HG03159 (cell line): ENCODE results near the gene SUMO3.

Experiments used
- ATAC-seq: cut with Tn5 transposase; IDR thresholded peaks from one replicate; pipeline ENCODE4 v1.9.1; 2021; ENCODE audit warnings: mild to moderate bottlenecking, moderate library complexity; ENCODE audit not compliant: unreplicated experiment

Gene SUMO3

DNA sequence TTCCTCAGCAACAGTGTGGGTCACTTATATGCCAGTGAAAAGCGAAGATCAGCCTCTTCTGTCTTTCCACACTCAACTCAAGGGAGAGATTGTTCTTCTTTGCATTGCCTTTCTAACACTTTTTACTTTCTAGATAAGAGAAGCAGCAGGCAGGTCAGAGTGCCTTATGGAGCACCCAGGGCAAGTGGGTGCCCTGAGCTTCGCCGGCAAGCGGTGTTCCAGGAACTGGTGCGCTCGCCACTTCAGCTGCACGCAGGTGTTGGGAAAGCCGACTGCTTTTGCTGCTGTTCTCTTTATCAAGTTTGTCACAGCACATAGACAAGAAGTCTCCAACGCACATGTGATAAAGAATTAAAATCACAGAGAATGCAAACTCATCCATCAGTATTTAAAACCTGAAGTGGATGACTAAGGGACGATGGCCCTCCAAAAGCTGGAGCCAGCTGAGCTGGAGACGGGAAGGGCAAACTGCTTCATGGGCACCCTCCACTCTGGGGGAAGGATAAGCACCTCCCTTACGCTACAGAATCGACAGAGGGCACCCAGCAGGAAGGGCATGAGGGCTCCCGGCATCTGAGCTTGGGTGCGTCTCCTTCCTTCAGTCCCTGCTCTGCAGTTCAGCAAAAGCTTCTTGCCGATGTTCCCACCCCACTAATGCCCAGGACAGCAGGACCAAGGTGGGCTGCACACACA, 36.9 kb downstream of the SUMO3 start:
- no peak for ATAC-seq

GRCh38 chr21:44780137-44780502, 37.7 kb downstream of the SUMO3 start:
- no peak for ATAC-seq

DNA sequence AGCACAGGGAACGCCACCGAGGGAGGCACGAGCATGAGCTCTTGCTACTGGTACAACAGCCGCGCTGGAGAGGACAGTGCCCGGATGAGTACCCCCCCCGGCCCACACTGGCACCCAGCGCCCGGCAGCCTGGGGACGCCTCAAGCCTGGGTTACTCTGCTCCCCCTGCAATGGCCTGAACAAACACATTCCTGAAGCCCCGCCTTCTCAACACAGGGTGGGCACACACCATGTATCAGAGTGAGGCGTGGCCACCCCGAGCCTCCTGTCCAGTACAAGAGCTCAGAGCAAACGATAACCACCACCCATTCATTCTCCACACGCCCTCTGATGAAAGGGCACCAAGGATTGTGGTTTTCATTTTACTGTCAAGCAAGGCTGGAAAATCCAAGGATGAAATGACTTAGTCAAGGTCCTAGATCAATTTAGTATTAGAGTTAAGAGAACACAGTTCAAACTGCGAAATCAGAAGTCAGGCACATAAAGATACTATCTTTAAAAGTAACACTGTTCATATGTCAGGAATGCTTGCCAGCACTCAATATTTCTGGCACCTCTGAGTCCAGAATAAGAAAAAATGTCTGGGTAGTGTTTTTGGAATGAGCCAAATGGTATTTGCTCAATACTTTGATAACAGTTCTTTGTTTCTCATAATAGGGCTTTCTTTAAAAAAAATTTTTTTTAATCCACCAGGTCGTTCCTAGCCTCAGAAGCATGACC, 38.3 kb downstream of the SUMO3 start:
- no peak for ATAC-seq

DNA sequence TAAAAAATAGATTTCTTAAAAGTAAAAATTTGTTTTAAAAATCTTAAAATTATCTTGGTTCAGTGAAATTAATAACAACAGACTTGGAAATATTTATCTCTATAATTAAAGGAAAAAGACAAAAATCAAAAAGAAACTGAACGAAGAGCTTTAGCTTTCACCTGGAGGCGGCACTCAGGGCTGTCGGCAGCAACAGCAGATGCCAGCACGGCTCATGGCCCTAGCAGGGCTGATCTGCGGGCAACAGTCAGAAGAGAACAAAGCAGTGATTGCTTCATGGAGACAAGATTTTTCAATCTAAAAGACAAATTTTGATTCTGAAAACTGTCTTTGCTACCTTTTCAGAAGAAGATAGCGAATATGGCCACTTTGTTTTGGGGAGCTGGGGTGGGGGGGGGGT, 38.9 kb downstream of the SUMO3 start:
- no peak for ATAC-seq

DNA sequence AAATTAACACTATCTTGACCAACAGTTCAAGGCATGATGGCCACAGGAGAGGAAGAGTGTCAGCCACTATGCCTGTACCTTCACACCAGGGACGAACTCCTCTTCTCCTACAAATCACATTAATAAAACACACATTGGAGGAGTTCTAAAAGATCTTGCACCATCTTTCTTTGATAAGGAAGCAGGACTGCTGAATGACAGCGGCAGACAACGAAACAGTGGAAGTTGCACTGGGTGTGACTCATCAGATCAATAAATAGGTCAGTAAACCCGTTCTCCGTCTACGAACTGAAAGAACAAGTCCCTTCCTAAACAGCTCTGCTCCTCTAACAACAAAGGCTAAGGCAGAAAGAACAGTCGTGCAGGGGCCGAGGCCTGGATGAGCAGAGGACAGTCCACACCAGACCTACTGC, 39.4 kb downstream of the SUMO3 start:
- ATAC-seq = no peak

DNA sequence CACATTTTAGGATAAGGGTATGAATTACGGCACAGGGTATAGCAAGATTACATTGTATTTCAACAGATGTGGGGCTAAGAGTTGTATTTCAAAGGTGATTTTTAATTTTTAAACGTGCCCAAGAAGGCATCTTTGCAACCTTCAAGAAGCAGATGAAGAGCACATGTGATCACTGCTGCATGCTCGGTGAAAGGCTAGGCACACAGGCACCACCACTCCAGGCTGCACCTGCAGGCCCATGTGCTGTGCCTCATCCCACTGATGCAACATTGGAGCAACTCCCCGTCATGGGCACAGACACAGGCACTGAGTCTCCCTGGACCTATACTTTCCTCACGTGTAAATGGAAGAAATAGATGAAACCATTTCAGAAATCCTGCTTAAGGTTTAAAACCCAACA, 39.8 kb downstream of the SUMO3 start:
- no peak for ATAC-seq

- no peak for ATAC-seq
These were observed 42.9 kb downstream of the SUMO3 start for GRCh38 chr21:44774972-44775371.

DNA sequence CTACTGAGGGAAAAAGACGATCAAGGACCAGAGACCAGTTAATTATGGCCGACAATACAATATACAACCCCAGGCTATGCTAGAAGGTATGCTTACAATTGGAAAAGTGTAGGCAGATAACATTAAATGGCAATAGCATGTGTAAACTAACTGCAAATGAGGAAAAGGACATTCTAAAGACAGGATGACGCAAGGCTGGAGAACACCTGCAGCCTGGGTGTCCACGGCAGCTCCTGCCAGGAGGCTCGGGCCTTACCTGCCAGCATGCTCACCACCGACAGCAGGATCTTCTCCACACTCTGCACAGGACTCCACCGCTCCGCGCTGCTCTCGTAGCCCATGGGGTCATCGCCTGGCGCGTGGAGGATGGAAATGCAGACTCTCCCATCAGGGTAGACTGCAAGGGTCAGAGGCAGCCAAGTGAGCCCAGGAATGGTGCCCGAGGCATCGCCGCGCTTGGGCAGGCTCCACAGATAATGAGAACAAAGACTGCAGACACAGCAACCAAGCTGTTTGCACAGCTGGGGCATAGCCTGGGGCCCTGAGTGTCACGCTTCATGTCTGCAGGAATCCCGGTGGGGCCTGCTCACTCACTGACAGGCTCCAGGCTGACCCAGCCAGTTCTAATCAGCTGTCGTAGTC, 44.5 kb downstream of the SUMO3 start:
- no peak for ATAC-seq

DNA sequence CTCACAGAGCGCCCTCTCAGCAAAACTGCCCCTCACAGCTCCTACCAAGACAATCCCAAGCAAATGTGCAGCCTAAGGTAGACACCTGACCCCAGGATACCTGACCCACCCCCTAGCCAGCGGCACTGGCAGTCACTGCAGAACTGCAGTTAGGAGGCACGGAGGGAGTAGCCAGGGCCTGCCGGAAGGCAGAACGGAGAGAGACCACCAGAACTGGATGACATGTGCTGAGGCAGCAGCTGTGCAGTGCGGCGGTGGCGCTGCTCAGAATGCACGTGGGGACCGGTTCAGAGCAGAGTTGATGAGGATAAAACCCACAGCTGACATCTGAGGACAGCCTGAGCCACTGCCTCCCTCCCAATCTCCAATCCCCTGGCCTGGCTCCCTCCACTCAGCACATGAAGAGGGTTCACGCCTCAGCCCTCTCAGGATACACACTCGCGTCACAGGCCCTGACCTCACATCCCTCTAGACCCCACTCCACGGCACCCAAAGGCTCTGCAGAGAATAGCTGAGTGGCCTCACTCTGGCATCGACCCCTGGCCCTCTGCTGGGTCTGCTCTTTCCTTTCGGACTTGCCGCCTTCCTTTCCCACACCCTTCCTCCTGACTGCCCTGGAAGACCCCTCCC, 45.9 kb downstream of the SUMO3 start:
- ATAC-seq = no peak

DNA sequence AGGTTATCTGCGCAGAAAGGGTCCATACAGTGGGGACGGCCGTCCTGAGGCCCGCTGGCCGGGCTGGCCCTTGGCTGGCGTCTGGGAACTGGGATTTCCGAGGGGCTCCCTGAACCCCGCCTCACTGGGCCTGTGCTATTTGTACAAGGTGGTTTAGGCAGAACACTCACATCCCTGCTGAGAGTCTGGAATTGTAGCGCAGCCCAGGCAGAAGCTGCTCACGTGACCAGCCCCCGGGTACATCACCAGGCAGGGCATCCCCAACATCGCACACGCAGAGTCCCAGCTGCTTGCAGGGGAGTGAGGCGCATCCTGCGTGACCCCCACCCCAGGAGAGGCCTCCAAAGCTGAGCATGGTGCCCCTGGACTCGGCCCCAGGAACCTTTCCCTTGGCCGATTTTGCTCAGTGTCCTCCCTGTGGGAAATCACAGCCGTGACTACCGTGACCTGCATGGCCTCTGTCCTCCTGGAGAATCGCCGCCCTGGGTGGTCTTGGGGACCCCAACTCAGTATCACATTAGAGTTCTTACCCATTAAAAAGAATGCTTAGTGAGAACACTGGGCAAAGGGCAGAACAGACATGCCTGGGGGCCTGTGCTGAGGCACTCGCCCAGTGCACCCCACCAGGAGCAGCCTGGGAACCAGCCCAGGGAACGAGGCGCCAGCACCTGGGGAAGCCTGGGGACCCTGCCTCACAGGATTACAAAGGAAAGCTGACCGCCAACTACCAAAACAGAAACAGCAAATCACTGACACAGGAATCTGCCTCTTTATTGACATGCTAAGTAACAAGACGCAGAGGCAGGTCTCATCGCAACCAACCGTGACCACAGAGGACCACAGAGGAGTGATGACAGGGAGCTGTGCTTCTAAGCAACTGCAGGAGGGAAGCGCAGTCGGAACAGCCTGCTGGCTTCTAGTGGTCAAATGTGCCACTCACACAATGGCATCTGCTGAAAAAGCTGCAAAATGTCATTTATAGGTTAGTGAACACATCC, 49.7 kb downstream of the SUMO3 start:
- no peak for ATAC-seq

DNA sequence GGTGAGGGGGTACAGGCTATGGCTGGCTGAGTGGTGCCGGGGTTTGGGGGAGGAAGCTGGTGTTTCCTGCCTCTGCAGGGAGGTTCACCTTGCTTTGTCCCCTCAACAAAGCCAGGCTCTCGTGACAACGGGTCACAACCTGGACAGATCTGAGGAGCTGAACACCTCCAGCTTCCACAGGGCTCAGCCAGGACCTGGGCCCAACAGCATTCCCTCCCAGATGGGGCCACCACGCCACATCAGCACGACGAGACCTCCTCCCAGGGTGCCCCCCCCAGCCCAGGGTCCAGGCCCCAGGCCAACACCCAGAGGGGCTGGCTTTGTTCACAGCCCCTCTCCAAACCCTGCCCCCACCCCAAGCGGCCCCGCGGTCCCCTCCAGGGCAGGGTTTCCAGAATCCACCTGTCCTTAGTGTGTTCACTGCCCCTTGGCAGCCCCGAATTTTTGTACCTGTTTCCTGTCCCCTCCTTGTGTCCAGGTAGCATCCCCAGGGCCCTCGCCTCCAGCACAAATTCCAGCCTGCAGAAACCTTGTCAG, 51.0 kb downstream of the SUMO3 start:
- no peak for ATAC-seq

- ATAC-seq = no peak
These were observed 51.6 kb downstream of the SUMO3 start for GRCh38 chr21:44766014-44766817.

- no peak for ATAC-seq
These were observed 52.4 kb downstream of the SUMO3 start for GRCh38 chr21:44765231-44766013.

GRCh38 chr21:44764319-44765230, 53.3 kb downstream of the SUMO3 start:
- no peak for ATAC-seq

DNA sequence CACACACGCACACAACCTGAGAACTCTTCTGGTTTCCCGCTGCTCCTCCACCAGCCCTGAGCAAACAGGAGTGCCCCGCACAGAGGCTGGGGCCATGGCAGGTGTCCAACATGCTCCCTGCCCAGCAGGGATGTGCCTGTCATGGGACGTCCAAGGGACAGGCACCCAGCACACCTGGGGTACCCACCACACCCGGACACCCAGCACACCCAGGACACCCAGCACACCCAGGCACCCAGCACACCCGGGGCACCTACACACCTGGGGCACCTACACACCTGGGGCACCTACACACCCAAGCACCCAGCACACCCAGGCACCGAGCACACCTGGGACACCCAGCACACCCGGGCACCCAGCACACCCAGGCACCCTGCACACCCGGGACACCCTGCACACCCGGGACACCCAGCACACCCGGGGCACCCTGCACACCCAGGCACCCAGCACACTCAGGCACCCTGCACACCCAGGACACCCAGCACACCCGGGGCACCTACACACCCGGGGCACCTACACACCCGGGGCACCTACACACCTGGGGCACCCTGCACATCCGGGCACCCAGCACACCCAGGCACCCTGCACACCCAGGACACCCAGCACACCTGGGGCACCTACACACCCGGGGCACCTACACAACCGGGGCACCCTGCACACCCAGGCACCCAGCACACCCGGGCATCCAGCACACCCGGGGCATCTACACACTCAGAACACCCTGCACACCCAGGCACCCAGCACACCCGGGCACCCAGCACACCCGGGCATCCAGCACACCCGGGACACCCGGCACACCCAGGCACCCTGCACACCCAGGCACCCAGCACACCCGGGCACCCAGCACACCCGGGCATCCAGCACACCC, 54.2 kb downstream of the SUMO3 start:
- no peak for ATAC-seq

DNA sequence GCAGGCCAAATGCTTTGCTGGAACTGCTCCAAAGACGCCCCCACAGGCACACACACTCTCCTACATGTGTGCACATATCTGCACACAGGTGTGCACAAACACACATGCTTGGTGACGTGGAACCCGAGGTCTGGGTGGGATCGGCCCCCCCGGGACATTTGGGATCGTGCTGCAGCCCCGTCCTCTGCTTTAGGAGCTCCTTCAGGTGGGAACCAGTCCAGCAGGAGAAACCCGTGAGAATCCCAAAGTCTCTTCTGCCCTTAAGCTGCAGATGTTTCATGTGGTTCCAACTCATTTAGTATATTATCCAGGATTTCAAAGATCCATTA, 54.8 kb downstream of the SUMO3 start:
- no peak for ATAC-seq
